Mesodermal cell (in vitro differentiated cells): Measurements from ENCODE around the gene VAPB.

Source experiments
- H3K27ac ChIP-seq: 2 replicates; pipeline ENCODE4 v1.7.0; 2013; ENCODE audit warnings: mild to moderate bottlenecking, low read depth, low read length, moderate library complexity; ENCODE audit not compliant: severe bottlenecking
- H3K36me3 ChIP-seq: 2 replicates; pipeline ENCODE4 v1.7.1; 2013; ENCODE audit warnings: mild to moderate bottlenecking, low read length, moderate library complexity; ENCODE audit not compliant: control insufficient read depth, insufficient read depth
- H3K4me1 ChIP-seq: one replicate; pipeline ENCODE4 v1.7.1; 2013; ENCODE audit warnings: mild to moderate bottlenecking, low read length; ENCODE audit not compliant: insufficient read depth, control insufficient read depth, poor library complexity, severe bottlenecking
- H3K4me3 ChIP-seq: 2 replicates; pipeline ENCODE4 v1.7.0; 2013; ENCODE audit warnings: low read length, control low read depth, mild to moderate bottlenecking; ENCODE audit not compliant: insufficient read depth, poor library complexity, severe bottlenecking; ENCODE audit errors: extremely low read depth
- H3K9me3 ChIP-seq: 2 replicates; pipeline ENCODE4 v1.7.1; 2013; ENCODE audit warnings: mild to moderate bottlenecking, low read length, moderate library complexity; ENCODE audit not compliant: control insufficient read depth
- WGBS, 2 experiments: methylation state at CpG; one replicate each; pipeline ENCODE4 v1.1.5; 2013; ENCODE audit warnings: missing lambda C conversion rate in 2 of 2; ENCODE audit not compliant: insufficient coverage in 2 of 2; 5-methylcytosine and 5-hydroxymethylcytosine counted together

The VAPB gene

GRCh38 chr20:58377766-58378401, 11.1 kb upstream of the VAPB start:
- 89 to 92% methylated on average over 2 to 4 of the region's 7 CpGs for WGBS, 2 experiments
- no peaks in the 10 kb centered on the region for H3K9me3 ChIP-seq
- H3K4me3 ChIP-seq = no peak overlapping the region
- peaks cover 13% of the 10 kb centered on the region for H3K4me1 ChIP-seq
- H3K36me3 ChIP-seq = no peaks in the 10 kb centered on the region
- H3K27ac ChIP-seq = no peak overlapping the region

- H3K36me3 ChIP-seq = no peaks in the 10 kb centered on the region
- H3K4me3 ChIP-seq = no peak overlapping the region
- no peak overlapping the region for H3K27ac ChIP-seq
- no peaks in the 10 kb centered on the region for H3K9me3 ChIP-seq
- peaks cover 13% of the 10 kb centered on the region for H3K4me1 ChIP-seq
- WGBS, 2 experiments = no CpG with 5 or more reads among the region's 3 CpGs
Observed at GRCh38 chr20:58378704-58379103, 10.3 kb upstream of the VAPB start.

- H3K4me3 ChIP-seq = no peak overlapping the region
- H3K9me3 ChIP-seq = no peaks in the 10 kb centered on the region
- no peaks in the 10 kb centered on the region for H3K4me1 ChIP-seq
- H3K27ac ChIP-seq = no peak overlapping the region
- WGBS, 2 experiments = 90 to 100% methylated on average over 1 to 4 of the region's 7 CpGs
- no peaks in the 10 kb centered on the region for H3K36me3 ChIP-seq
Observed at GRCh38 chr20:58381627-58382026, 7.4 kb upstream of the VAPB start.

- 94% methylated on average over 3 of the region's 4 CpGs; no CpG with 5 or more reads in 1 of the 2 experiments for WGBS, 2 experiments
- H3K4me1 ChIP-seq = no peaks in the 10 kb centered on the region
- no peak overlapping the region for H3K4me3 ChIP-seq
- H3K36me3 ChIP-seq = no peaks in the 10 kb centered on the region
- H3K27ac ChIP-seq = no peak overlapping the region
- no peaks in the 10 kb centered on the region for H3K9me3 ChIP-seq
Observed at GRCh38 chr20:58382096-58382495, 6.9 kb upstream of the VAPB start.

- H3K27ac ChIP-seq = no peak overlapping the region
- no peak overlapping the region for H3K4me3 ChIP-seq
- H3K9me3 ChIP-seq = no peaks in the 10 kb centered on the region
- peaks cover 1% of the 10 kb centered on the region for H3K4me1 ChIP-seq
- H3K36me3 ChIP-seq = no peaks in the 10 kb centered on the region
- WGBS, 2 experiments = 100% methylated on average over 2 to 3 of the region's 5 CpGs
Observed at GRCh38 chr20:58384821-58385220, 4.2 kb upstream of the VAPB start.

GRCh38 chr20:58388028-58388601, 914 bp upstream of the VAPB start:
- Histone ChIP-seq H3K27ac (no peak overlapping the region), H3K36me3 (peaks cover 30% of the 10 kb centered on the region), H3K4me1 (peaks cover 11% of the 10 kb centered on the region), H3K9me3 (no peaks in the 10 kb centered on the region), H3K4me3 (peak overlapping the region; percentile 72)
- WGBS, 2 experiments = 100% methylated on average over 1 of the region's 4 CpGs; no CpG with 5 or more reads in 1 of the 2 experiments

- Histone ChIP-seq H3K36me3 (peaks cover 39% of the 10 kb centered on the region), H3K9me3 (no peaks in the 10 kb centered on the region), H3K4me3 (peak overlapping the region; percentile 72), H3K27ac (peak overlapping the region; percentile 89), H3K4me1 (peaks cover 12% of the 10 kb centered on the region)
- WGBS, 2 experiments = 1 to 3% methylated on average over 46 to 47 of the region's 56 CpGs
Observed at GRCh38 chr20:58389324-58389967, 417 bp downstream of the VAPB start.

GRCh38 chr20:58389968-58390658, 1.1 kb downstream of the VAPB start:
- 81 to 82% methylated on average over 10 to 11 of the region's 17 CpGs for WGBS, 2 experiments
- H3K4me1 ChIP-seq = peaks cover 12% of the 10 kb centered on the region
- H3K9me3 ChIP-seq = no peaks in the 10 kb centered on the region
- peak overlapping the region; percentile 89 for H3K27ac ChIP-seq
- peak overlapping the region; percentile 72 for H3K4me3 ChIP-seq
- peaks cover 43% of the 10 kb centered on the region for H3K36me3 ChIP-seq

- Histone ChIP-seq H3K4me1 (peaks cover 12% of the 10 kb centered on the region), H3K9me3 (no peaks in the 10 kb centered on the region), H3K27ac (no peak overlapping the region), H3K4me3 (no peak overlapping the region), H3K36me3 (peaks cover 47% of the 10 kb centered on the region)
- WGBS, 2 experiments = 95 to 96% methylated on average over 6 to 7 of the region's 8 CpGs
Observed at GRCh38 chr20:58390659-58391035, 1.6 kb downstream of the VAPB start.

- H3K9me3 ChIP-seq = no peaks in the 10 kb centered on the region
- whole genome bisulfite sequencing, 2 experiments = 95 to 97% methylated on average over 2 to 4 of the region's 4 CpGs
- H3K4me3 ChIP-seq = no peak overlapping the region
- H3K36me3 ChIP-seq = peaks cover 60% of the 10 kb centered on the region
- H3K4me1 ChIP-seq = peaks cover 12% of the 10 kb centered on the region
- no peak overlapping the region for H3K27ac ChIP-seq
Observed at GRCh38 chr20:58392286-58392685, 3.3 kb downstream of the VAPB start.
